ENCODE measurements around the gene PHACTR4. TPM values are rescaled to one million over a fixed set of nuclear protein-coding genes. Genes with fewer than 3 reads are reported as not detected.

Gene PHACTR4
- total and polyA plus RNA-seq, 4 donors, result 15.1 to 34.9 (median 20.6) TPM

DNA sequence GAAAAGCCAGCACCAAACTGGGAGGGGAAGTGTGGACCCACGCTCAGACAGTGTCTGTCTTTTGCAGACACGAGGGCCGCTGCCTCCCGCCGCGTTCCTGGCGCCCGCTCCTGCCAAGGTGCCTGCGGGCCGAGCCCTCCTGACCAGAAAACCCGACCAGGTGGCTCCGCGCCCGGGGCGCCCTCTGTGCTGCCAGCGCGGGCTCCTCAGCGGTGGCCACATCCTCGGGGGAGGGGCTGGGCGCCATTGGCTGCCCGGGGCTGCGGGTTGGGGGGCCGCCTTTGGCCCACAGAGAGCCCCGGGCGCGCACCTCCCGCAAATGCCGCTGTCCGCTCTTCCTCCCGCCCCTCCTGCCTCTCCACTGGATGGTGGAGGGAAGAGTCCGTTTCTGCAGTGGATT, 160.9 kb downstream of the PHACTR4 start:
- TF ChIP-seq, protein P1, sequence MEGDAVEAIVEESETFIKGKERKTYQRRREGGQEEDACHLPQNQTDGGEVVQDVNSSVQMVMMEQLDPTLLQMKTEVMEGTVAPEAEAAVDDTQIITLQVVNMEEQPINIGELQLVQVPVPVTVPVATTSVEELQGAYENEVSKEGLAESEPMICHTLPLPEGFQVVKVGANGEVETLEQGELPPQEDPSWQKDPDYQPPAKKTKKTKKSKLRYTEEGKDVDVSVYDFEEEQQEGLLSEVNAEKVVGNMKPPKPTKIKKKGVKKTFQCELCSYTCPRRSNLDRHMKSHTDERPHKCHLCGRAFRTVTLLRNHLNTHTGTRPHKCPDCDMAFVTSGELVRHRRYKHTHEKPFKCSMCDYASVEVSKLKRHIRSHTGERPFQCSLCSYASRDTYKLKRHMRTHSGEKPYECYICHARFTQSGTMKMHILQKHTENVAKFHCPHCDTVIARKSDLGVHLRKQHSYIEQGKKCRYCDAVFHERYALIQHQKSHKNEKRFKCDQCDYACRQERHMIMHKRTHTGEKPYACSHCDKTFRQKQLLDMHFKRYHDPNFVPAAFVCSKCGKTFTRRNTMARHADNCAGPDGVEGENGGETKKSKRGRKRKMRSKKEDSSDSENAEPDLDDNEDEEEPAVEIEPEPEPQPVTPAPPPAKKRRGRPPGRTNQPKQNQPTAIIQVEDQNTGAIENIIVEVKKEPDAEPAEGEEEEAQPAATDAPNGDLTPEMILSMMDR (IDR thresholded peaks at IDR 0.05; ENCODE audit: control extremely low read depth, extremely low read depth), result no peak
- DNase-seq, result no peak
- no peak for ATAC-seq (ENCODE audit: insufficient read depth, low FRiP score)
- Histone ChIP-seq H3K36me3 (ENCODE audit: control insufficient read depth in 4 of 4, insufficient read depth in 4 of 4, low read length in 4 of 4) (peaks cover 2 to 22% (median 7%) of the 10 kb centered on the region in 4 donors), H3K27ac (ENCODE audit: low read depth in 1 of 2, low read length in 1 of 2) (no peak overlapping the region), H3K4me1 (ENCODE audit: control insufficient read depth in 5 of 5, insufficient read depth in 5 of 5, low read length in 5 of 5) (peaks cover 0 to 5% (median 0%) of the 10 kb centered on the region in 5 donors), H3K4me3 (no peak overlapping the region), H3K9me3 (ENCODE audit: control insufficient read depth in 4 of 4, insufficient read depth in 3 of 4, low read length in 3 of 4) (no peaks in the 10 kb centered on the region), H3K9ac (ENCODE audit: insufficient read depth in 1 of 2, low read length in 2 of 2) (no peak overlapping the region), H3K27me3 (ENCODE audit: control insufficient read depth in 3 of 3, insufficient read depth in 3 of 3, low read length in 2 of 3) (no peaks in the 10 kb centered on the region)
- 95 to 97% methylated on average over 31 of the region's 31 CpGs for WGBS, 2 donors

DNA sequence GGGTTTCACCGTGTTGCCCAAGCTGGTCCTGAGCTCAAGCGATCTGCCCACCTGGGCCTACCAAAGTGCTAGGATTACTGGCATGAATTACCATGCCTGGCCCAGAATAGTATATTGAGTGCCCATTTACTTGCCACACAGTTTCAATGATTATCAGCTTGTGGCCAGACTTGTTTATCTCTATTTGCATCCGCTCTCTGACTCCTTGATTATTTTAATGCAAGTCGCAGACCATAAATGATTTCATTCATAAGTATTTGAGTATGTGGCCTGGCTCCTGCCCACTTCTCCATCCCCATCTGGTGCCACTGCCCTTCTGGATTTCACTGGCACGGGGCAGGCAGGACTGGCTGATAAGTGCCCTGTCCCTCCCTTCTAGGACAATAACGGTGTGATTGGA, 165.1 kb downstream of the PHACTR4 start:
- no peak for ATAC-seq (ENCODE audit: insufficient read depth, low FRiP score)
- H3K27ac ChIP-seq (ENCODE audit: low read depth in 1 of 2, low read length in 1 of 2), result no peak overlapping the region
- no peaks in the 10 kb centered on the region for H3K27me3 ChIP-seq (ENCODE audit: control insufficient read depth in 3 of 3, insufficient read depth in 3 of 3, low read length in 2 of 3)
- TF ChIP-seq, protein P1 (IDR thresholded peaks at IDR 0.05; ENCODE audit: control extremely low read depth, extremely low read depth), result no peak
- no peak overlapping the region for H3K4me3 ChIP-seq
- 96 to 98% methylated on average over 6 of the region's 6 CpGs for WGBS, 2 donors
- peaks cover 3 to 44% (median 20%) of the 10 kb centered on the region in 4 donors for H3K36me3 ChIP-seq (ENCODE audit: control insufficient read depth in 4 of 4, insufficient read depth in 4 of 4, low read length in 4 of 4)
- no peak for DNase-seq
- no peaks in the 10 kb centered on the region for H3K4me1 ChIP-seq (ENCODE audit: control insufficient read depth in 5 of 5, insufficient read depth in 5 of 5, low read length in 5 of 5)
- H3K9me3 ChIP-seq (ENCODE audit: control insufficient read depth in 4 of 4, insufficient read depth in 3 of 4, low read length in 3 of 4), result no peaks in the 10 kb centered on the region
- H3K9ac ChIP-seq (ENCODE audit: insufficient read depth in 1 of 2, low read length in 2 of 2), result no peak overlapping the region

- ATAC-seq (ENCODE audit: insufficient read depth, low FRiP score) (no peak), DNase-seq (no peak)
- Histone ChIP-seq H3K4me1 (ENCODE audit: control insufficient read depth in 5 of 5, insufficient read depth in 5 of 5, low read length in 5 of 5) (peaks cover 0 to under 1% (median 0%) of the 10 kb centered on the region in 5 donors), H3K4me3 (no peak overlapping the region), H3K27ac (ENCODE audit: low read depth in 1 of 2, low read length in 1 of 2) (no peak overlapping the region), H3K36me3 (ENCODE audit: control insufficient read depth in 4 of 4, insufficient read depth in 4 of 4, low read length in 4 of 4) (peaks cover 3 to 43% (median 20%) of the 10 kb centered on the region in 4 donors), H3K9ac (ENCODE audit: insufficient read depth in 1 of 2, low read length in 2 of 2) (no peak overlapping the region), H3K9me3 (ENCODE audit: control insufficient read depth in 4 of 4, insufficient read depth in 3 of 4, low read length in 3 of 4) (no peaks in the 10 kb centered on the region), H3K27me3 (ENCODE audit: control insufficient read depth in 3 of 3, insufficient read depth in 3 of 3, low read length in 2 of 3) (no peaks in the 10 kb centered on the region)
- WGBS, 2 donors, result 88 to 92% methylated on average over 6 of the region's 6 CpGs
- TF ChIP-seq, protein P1 (IDR thresholded peaks at IDR 0.05; ENCODE audit: control extremely low read depth, extremely low read depth), result no peak
Measured at GRCh38 chr1:28535180-28535579, 165.6 kb downstream of the PHACTR4 start.
